ENCODE measurements around the gene MT4.

Gene MT4

GRCh38 chr16:56588781-56589140, 23.9 kb downstream of the MT4 start:
- H3K9me3 ChIP-seq (ENCODE audit: low read length), result no peaks in the 10 kb centered on the region
- H3K27ac ChIP-seq (ENCODE audit: low read depth, low read length), result no peak overlapping the region
- H3K9ac ChIP-seq (ENCODE audit: low read length), result no peak overlapping the region
- H3K4me3 ChIP-seq (ENCODE audit: low read depth in 1 of 2, low read length in 2 of 2), result no peak overlapping the region
- peaks cover 4 to 39% of the 10 kb centered on the region in 2 donors for H3K27me3 ChIP-seq (ENCODE audit: control insufficient read depth in 1 of 2, insufficient read depth in 2 of 2, low read length in 2 of 2)
- no peaks in the 10 kb centered on the region for H3K36me3 ChIP-seq (ENCODE audit: insufficient read depth, low read length)
- H3K4me1 ChIP-seq (ENCODE audit: insufficient read depth, low read length), result no peaks in the 10 kb centered on the region

GRCh38 chr16:56589141-56590039, 24.5 kb downstream of the MT4 start, which contains the start of gene MT3:
TSS of gene MT3 (plus strand) at chr16:56589528. CDS start at chr16:56589591, 63 bp downstream.
- Histone ChIP-seq H3K4me3 (ENCODE audit: low read depth in 1 of 2, low read length in 2 of 2) (peak within 1 kb of the TSS; percentile 35 to 42), H3K9me3 (ENCODE audit: low read length) (no peaks in the 10 kb centered on the region), H3K27ac (ENCODE audit: low read depth, low read length) (no peak within 1 kb of the TSS), H3K4me1 (ENCODE audit: insufficient read depth, low read length) (no peaks in the 10 kb centered on the region), H3K36me3 (ENCODE audit: insufficient read depth, low read length) (no peaks in the 10 kb centered on the region), H3K27me3 (ENCODE audit: control insufficient read depth in 1 of 2, insufficient read depth in 2 of 2, low read length in 2 of 2) (peaks cover 4 to 39% of the 10 kb centered on the region in 2 donors), H3K9ac (ENCODE audit: low read length) (no peak within 1 kb of the TSS)

GRCh38 chr16:56591377-56592060, 26.6 kb downstream of the MT4 start:
- Histone ChIP-seq H3K27me3 (ENCODE audit: control insufficient read depth in 1 of 2, insufficient read depth in 2 of 2, low read length in 2 of 2) (peaks cover 4 to 34% of the 10 kb centered on the region in 2 donors), H3K9me3 (ENCODE audit: low read length) (no peaks in the 10 kb centered on the region), H3K4me1 (ENCODE audit: insufficient read depth, low read length) (no peaks in the 10 kb centered on the region), H3K9ac (ENCODE audit: low read length) (no peak overlapping the region), H3K4me3 (ENCODE audit: low read depth in 1 of 2, low read length in 2 of 2) (no peak overlapping the region), H3K27ac (ENCODE audit: low read depth, low read length) (no peak overlapping the region), H3K36me3 (ENCODE audit: insufficient read depth, low read length) (no peaks in the 10 kb centered on the region)

- H3K27me3 ChIP-seq (ENCODE audit: control insufficient read depth in 1 of 2, insufficient read depth in 2 of 2, low read length in 2 of 2), result peaks cover 3 to 20% of the 10 kb centered on the region in 2 donors
- H3K9me3 ChIP-seq (ENCODE audit: low read length), result no peaks in the 10 kb centered on the region
- no peak overlapping the region for H3K4me3 ChIP-seq (ENCODE audit: low read depth in 1 of 2, low read length in 2 of 2)
- H3K9ac ChIP-seq (ENCODE audit: low read length), result no peak overlapping the region
- no peak overlapping the region for H3K27ac ChIP-seq (ENCODE audit: low read depth, low read length)
- no peaks in the 10 kb centered on the region for H3K4me1 ChIP-seq (ENCODE audit: insufficient read depth, low read length)
- no peaks in the 10 kb centered on the region for H3K36me3 ChIP-seq (ENCODE audit: insufficient read depth, low read length)
These were observed 28.9 kb downstream of the MT4 start for GRCh38 chr16:56593573-56594291.

- Histone ChIP-seq H3K9ac (ENCODE audit: low read length) (no peak overlapping the region), H3K4me1 (ENCODE audit: insufficient read depth, low read length) (no peaks in the 10 kb centered on the region), H3K9me3 (ENCODE audit: low read length) (no peaks in the 10 kb centered on the region), H3K27ac (ENCODE audit: low read depth, low read length) (no peak overlapping the region), H3K27me3 (ENCODE audit: control insufficient read depth in 1 of 2, insufficient read depth in 2 of 2, low read length in 2 of 2) (peaks cover 0 to 15% of the 10 kb centered on the region in 2 donors), H3K4me3 (ENCODE audit: low read depth in 1 of 2, low read length in 2 of 2) (no peak overlapping the region), H3K36me3 (ENCODE audit: insufficient read depth, low read length) (no peaks in the 10 kb centered on the region)
These were observed 29.4 kb downstream of the MT4 start for GRCh38 chr16:56594292-56594619.

GRCh38 chr16:56600398-56600999, 35.6 kb downstream of the MT4 start:
- no peaks in the 10 kb centered on the region for H3K36me3 ChIP-seq (ENCODE audit: insufficient read depth, low read length)
- H3K4me3 ChIP-seq (ENCODE audit: low read depth in 1 of 2, low read length in 2 of 2), result no peak overlapping the region
- H3K9me3 ChIP-seq (ENCODE audit: low read length), result no peaks in the 10 kb centered on the region
- no peaks in the 10 kb centered on the region for H3K4me1 ChIP-seq (ENCODE audit: insufficient read depth, low read length)
- no peak overlapping the region for H3K9ac ChIP-seq (ENCODE audit: low read length)
- H3K27ac ChIP-seq (ENCODE audit: low read depth, low read length), result no peak overlapping the region
- H3K27me3 ChIP-seq (ENCODE audit: control insufficient read depth in 1 of 2, insufficient read depth in 2 of 2, low read length in 2 of 2), result no peaks in the 10 kb centered on the region

GRCh38 chr16:56601325-56601724, 36.5 kb downstream of the MT4 start:
- Histone ChIP-seq H3K36me3 (ENCODE audit: insufficient read depth, low read length) (no peaks in the 10 kb centered on the region), H3K27me3 (ENCODE audit: control insufficient read depth in 1 of 2, insufficient read depth in 2 of 2, low read length in 2 of 2) (no peaks in the 10 kb centered on the region), H3K4me1 (ENCODE audit: insufficient read depth, low read length) (peaks cover 2% of the 10 kb centered on the region), H3K9me3 (ENCODE audit: low read length) (no peaks in the 10 kb centered on the region), H3K4me3 (ENCODE audit: low read depth in 1 of 2, low read length in 2 of 2) (no peak overlapping the region), H3K27ac (ENCODE audit: low read depth, low read length) (no peak overlapping the region), H3K9ac (ENCODE audit: low read length) (no peak overlapping the region)

GRCh38 chr16:56603589-56603988, 38.7 kb downstream of the MT4 start:
- no peaks in the 10 kb centered on the region for H3K36me3 ChIP-seq (ENCODE audit: insufficient read depth, low read length)
- H3K9ac ChIP-seq (ENCODE audit: low read length), result no peak overlapping the region
- peaks cover 21% of the 10 kb centered on the region for H3K4me1 ChIP-seq (ENCODE audit: insufficient read depth, low read length)
- H3K9me3 ChIP-seq (ENCODE audit: low read length), result no peaks in the 10 kb centered on the region
- H3K4me3 ChIP-seq (ENCODE audit: low read depth in 1 of 2, low read length in 2 of 2), result no peak overlapping the region
- H3K27ac ChIP-seq (ENCODE audit: low read depth, low read length), result no peak overlapping the region
- H3K27me3 ChIP-seq (ENCODE audit: control insufficient read depth in 1 of 2, insufficient read depth in 2 of 2, low read length in 2 of 2), result no peaks in the 10 kb centered on the region

GRCh38 chr16:56604966-56605365, 40.1 kb downstream of the MT4 start:
- Histone ChIP-seq H3K27ac (ENCODE audit: low read depth, low read length) (no peak overlapping the region), H3K36me3 (ENCODE audit: insufficient read depth, low read length) (no peaks in the 10 kb centered on the region), H3K9me3 (ENCODE audit: low read length) (no peaks in the 10 kb centered on the region), H3K4me1 (ENCODE audit: insufficient read depth, low read length) (peaks cover 28% of the 10 kb centered on the region), H3K27me3 (ENCODE audit: control insufficient read depth in 1 of 2, insufficient read depth in 2 of 2, low read length in 2 of 2) (no peaks in the 10 kb centered on the region), H3K4me3 (ENCODE audit: low read depth in 1 of 2, low read length in 2 of 2) (no peak overlapping the region), H3K9ac (ENCODE audit: low read length) (no peak overlapping the region)

- no peak overlapping the region for H3K27ac ChIP-seq (ENCODE audit: low read depth, low read length)
- H3K4me1 ChIP-seq (ENCODE audit: insufficient read depth, low read length), result peaks cover 33% of the 10 kb centered on the region
- no peaks in the 10 kb centered on the region for H3K36me3 ChIP-seq (ENCODE audit: insufficient read depth, low read length)
- no peaks in the 10 kb centered on the region for H3K27me3 ChIP-seq (ENCODE audit: control insufficient read depth in 1 of 2, insufficient read depth in 2 of 2, low read length in 2 of 2)
- H3K9me3 ChIP-seq (ENCODE audit: low read length), result no peaks in the 10 kb centered on the region
- no peak overlapping the region for H3K4me3 ChIP-seq (ENCODE audit: low read depth in 1 of 2, low read length in 2 of 2)
- no peak overlapping the region for H3K9ac ChIP-seq (ENCODE audit: low read length)
These were observed 40.6 kb downstream of the MT4 start for GRCh38 chr16:56605475-56605874.

- Histone ChIP-seq H3K36me3 (ENCODE audit: insufficient read depth, low read length) (no peaks in the 10 kb centered on the region), H3K27me3 (ENCODE audit: control insufficient read depth in 1 of 2, insufficient read depth in 2 of 2, low read length in 2 of 2) (no peaks in the 10 kb centered on the region), H3K9ac (ENCODE audit: low read length) (no peak overlapping the region), H3K9me3 (ENCODE audit: low read length) (no peaks in the 10 kb centered on the region), H3K4me3 (ENCODE audit: low read depth in 1 of 2, low read length in 2 of 2) (no peak overlapping the region), H3K27ac (ENCODE audit: low read depth, low read length) (peak overlapping the region; percentile 95), H3K4me1 (ENCODE audit: insufficient read depth, low read length) (peaks cover 38% of the 10 kb centered on the region)
These were observed 41.2 kb downstream of the MT4 start for GRCh38 chr16:56606071-56606475.

All from muscle layer of colon (tissue), 2 donors.